ENCODE measurements around the gene FAM131A. TPM values are rescaled to one million over a fixed set of nuclear protein-coding genes. Genes with fewer than 3 reads are reported as not detected.
"Not testable (repeated sequence)": the region's sequence is repeated elsewhere in the genome, so short reads cannot be mapped to it uniquely, and the experiment has no call there.

Gene FAM131A
- total RNA-seq, 4 donors from 2014 or later, result 19.1 to 30.8 (median 25.9) TPM

DNA sequence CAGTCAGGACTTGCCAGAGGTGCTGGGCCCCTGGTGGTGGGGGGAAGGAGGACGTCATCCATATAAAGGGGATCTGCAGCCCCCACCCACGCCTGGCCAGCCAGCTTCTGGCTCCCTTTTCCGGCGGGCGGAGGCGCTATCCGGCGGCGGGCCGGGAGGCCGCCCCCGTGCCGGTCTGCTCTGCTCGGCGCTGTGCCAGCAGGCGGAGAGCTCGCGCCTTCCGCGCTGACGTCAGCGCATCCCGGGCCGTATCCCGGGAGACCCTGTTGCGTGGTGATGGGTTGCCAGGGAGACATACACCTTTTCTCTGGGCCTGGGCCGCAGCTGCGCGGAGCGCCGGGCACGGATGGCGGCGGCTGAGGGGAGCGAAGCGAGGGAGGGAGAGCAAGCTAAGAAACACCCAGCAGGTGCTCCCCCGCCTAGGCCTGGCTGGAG is 1.1 kb downstream of the FAM131A start:
- TF ChIP-seq, protein P1, sequence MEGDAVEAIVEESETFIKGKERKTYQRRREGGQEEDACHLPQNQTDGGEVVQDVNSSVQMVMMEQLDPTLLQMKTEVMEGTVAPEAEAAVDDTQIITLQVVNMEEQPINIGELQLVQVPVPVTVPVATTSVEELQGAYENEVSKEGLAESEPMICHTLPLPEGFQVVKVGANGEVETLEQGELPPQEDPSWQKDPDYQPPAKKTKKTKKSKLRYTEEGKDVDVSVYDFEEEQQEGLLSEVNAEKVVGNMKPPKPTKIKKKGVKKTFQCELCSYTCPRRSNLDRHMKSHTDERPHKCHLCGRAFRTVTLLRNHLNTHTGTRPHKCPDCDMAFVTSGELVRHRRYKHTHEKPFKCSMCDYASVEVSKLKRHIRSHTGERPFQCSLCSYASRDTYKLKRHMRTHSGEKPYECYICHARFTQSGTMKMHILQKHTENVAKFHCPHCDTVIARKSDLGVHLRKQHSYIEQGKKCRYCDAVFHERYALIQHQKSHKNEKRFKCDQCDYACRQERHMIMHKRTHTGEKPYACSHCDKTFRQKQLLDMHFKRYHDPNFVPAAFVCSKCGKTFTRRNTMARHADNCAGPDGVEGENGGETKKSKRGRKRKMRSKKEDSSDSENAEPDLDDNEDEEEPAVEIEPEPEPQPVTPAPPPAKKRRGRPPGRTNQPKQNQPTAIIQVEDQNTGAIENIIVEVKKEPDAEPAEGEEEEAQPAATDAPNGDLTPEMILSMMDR (IDR thresholded peaks at IDR 0.05), result no peak
- ATAC-seq (ENCODE audit: low FRiP score) (peak; percentile 47), DNase-seq (ENCODE audit: low spot score) (peak; percentile 67)

DNA sequence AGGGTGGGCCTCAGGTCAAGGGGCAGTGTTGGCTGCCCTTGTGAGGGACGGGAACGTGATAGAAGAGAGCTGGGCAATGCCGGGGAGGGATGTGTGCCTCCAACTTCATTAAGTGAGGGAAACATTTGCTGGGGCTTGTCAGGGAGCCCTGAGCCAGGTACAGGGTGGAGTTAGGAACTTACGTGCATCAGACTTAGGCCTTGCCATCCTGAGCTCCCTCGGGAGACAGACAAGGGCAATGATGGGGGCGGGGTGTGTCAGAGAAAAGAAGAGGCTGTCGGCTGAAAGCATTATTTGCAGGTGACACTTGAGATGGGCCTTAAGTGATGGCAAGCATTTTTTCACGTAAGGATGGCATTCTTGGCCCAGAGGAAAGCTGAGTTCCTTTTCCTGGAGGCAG is 1.6 kb downstream of the FAM131A start:
- TF ChIP-seq, protein P1 (IDR thresholded peaks at IDR 0.05), result no peak
- no peak for DNase-seq (ENCODE audit: low spot score)
- ATAC-seq (ENCODE audit: low FRiP score), result no peak

DNA sequence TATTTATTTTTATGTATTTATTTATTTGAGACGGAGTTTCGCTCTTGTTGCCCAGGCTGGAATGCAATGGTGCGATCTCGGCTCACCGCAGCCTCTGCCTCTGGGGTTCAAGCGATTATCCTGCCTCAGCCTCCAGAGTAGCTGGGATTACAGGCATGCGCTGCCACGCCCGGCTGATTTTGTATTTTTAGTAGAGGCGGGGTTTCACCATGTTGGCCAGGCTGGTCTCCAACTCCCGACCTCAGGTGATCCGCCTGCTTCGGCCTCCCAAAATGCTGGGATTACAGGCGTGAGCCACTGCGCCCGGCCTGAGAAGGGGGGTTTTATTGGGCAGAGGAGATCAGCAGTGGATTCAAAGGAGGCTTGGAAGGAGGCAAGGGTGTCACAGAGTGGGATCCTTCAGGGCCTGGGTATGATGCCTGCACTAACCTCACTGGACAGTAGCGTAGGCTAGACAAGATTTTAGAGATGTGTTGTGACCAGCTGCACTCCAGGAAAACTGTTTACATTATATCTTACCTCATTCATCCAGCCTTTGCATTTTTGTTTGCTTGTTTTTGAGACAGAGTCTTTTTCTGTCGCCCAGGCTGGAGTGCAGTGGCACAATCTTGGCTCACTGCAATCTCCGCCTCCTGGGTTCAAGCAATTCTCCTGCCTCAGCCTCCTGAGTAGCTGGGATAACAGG is 2.2 kb downstream of the FAM131A start:
- not testable (repeated sequence) for DNase-seq (ENCODE audit: low spot score); ATAC-seq (ENCODE audit: low FRiP score)

DNA sequence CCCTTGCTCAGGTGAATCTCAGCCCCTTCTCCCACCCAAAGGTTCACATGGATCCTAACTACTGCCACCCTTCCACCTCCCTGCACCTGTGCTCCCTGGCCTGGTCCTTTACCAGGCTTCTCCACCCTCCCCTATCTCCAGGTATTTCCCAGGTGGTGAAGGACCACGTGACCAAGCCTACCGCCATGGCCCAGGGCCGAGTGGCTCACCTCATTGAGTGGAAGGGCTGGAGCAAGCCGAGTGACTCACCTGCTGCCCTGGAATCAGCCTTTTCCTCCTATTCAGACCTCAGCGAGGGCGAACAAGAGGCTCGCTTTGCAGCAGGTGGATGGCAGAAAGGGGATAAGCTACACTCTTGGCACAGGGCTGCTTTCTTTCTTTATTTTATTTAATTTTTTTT is 4.5 kb downstream of the FAM131A start:
- TF ChIP-seq, protein P1 (IDR thresholded peaks at IDR 0.05), result no peak
- ATAC-seq (ENCODE audit: low FRiP score) (no peak), DNase-seq (ENCODE audit: low spot score) (no peak)

DNA sequence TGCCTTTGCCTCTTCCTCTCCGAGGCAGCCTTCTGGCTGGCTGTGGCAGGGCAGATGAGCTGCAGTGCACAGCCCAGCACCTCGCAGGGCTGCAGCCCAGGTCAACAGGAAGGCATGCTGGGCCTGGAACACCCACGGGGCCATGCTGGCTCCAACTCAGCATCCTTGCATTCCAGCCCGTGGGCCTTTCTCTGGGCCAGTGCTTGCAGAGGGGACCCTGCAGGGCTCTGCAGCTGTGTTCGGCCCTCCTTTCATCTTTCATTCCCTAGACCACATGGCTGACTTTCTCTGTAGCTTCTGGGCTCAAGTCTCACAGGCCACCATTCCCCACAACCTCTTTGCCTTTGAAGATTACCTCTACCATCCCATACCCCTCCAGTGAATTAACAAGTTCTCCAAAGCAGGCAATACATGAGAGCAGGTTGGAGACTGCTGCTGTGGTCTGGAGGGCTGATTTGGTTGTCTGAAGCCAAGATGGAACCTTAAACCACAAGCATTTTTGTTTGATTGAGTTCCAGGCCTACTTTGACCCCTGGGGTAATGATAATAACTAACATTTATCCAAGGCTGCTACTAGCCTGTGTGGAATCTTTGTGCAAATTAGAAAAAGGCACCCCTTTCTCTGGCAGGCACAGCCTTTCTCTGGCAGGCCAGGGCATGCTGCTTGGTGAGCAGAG is 5.9 kb downstream of the FAM131A start:
- no peak for DNase-seq (ENCODE audit: low spot score)
- TF ChIP-seq, protein P1 (IDR thresholded peaks at IDR 0.05), result no peak
- ATAC-seq (ENCODE audit: low FRiP score), result no peak

DNA sequence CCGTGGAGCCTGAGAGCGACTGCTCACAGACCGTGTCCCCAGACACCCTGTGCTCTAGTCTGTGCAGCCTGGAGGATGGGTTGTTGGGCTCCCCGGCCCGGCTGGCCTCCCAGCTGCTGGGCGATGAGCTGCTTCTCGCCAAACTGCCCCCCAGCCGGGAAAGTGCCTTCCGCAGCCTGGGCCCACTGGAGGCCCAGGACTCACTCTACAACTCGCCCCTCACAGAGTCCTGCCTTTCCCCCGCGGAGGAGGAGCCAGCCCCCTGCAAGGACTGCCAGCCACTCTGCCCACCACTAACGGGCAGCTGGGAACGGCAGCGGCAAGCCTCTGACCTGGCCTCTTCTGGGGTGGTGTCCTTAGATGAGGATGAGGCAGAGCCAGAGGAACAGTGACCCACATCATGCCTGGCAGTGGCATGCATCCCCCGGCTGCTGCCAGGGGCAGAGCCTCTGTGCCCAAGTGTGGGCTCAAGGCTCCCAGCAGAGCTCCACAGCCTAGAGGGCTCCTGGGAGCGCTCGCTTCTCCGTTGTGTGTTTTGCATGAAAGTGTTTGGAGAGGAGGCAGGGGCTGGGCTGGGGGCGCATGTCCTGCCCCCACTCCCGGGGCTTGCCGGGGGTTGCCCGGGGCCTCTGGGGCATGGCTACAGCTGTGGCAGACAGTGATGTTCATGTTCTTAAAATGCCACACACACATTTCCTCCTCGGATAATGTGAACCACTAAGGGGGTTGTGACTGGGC is 7.3 kb downstream of the FAM131A start:
- DNase-seq (ENCODE audit: low spot score) (no peak), ATAC-seq (ENCODE audit: low FRiP score) (no peak)
- TF ChIP-seq, protein P1 (IDR thresholded peaks at IDR 0.05), result no peak

DNA sequence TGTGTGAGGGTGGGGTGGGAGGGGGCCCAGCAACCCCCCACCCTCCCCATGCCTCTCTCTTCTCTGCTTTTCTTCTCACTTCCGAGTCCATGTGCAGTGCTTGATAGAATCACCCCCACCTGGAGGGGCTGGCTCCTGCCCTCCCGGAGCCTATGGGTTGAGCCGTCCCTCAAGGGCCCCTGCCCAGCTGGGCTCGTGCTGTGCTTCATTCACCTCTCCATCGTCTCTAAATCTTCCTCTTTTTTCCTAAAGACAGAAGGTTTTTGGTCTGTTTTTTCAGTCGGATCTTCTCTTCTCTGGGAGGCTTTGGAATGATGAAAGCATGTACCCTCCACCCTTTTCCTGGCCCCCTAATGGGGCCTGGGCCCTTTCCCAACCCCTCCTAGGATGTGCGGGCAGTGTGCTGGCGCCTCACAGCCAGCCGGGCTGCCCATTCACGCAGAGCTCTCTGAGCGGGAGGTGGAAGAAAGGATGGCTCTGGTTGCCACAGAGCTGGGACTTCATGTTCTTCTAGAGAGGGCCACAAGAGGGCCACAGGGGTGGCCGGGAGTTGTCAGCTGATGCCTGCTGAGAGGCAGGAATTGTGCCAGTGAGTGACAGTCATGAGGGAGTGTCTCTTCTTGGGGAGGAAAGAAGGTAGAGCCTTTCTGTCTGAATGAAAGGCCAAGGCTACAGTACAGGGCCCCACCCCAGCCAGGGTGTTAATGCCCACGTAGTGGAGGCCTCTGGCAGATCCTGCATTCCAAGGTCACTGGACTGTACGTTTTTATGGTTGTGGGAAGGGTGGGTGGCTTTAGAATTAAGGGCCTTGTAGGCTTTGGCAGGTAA is 8.1 kb downstream of the FAM131A start:
- DNase-seq (ENCODE audit: low spot score) (no peak), ATAC-seq (ENCODE audit: low FRiP score) (peak; percentile 31)
- TF ChIP-seq, protein P1 (IDR thresholded peaks at IDR 0.05), result no peak

Data from omental fat pad (tissue), 4 donors.